Measurements from ENCODE around the gene SPRY4. TPM values are rescaled to one million over a fixed set of nuclear protein-coding genes. Genes with fewer than 3 reads are reported as not detected.

The SPRY4 gene
- total RNA-seq, 4 donors from 2014 or later: 15.4 to 29.0 (median 24.5) TPM

GRCh38 chr5:142292249-142292648 lies 32.6 kb downstream of the SPRY4 start:
- no peak for DNase-seq (ENCODE audit: extremely low spot score)
- intact Hi-C loops (cut with DNase I): no loop called here
- H3K36me3 ChIP-seq: no peaks in the 10 kb centered on the region
- no peaks in the 10 kb centered on the region for H3K9me3 ChIP-seq
- no peak for TF ChIP-seq CTCF (IDR thresholded peaks at IDR 0.05)
- peaks cover 19 to 27% (median 26%) of the 10 kb centered on the region in 4 donors for H3K4me1 ChIP-seq
- H3K27me3 ChIP-seq: no peaks in the 10 kb centered on the region
- H3K27ac ChIP-seq (replicated peaks in 1 of 4): no peak overlapping the region
- no peak overlapping the region for H3K4me3 ChIP-seq
- 92% methylated on average over 5 of the region's 5 CpGs for WGBS

- Histone ChIP-seq H3K36me3 (no peaks in the 10 kb centered on the region), H3K4me1 (peaks cover 6 to 16% (median 12%) of the 10 kb centered on the region in 4 donors), H3K4me3 (no peak overlapping the region), H3K27me3 (no peaks in the 10 kb centered on the region), H3K27ac (replicated peaks in 1 of 4) (no peak overlapping the region), H3K9me3 (no peaks in the 10 kb centered on the region)
- intact Hi-C loops (cut with DNase I): no loop called here
- TF ChIP-seq CTCF (IDR thresholded peaks at IDR 0.05) (no peak), POLR2A (IDR thresholded peaks at IDR 0.05; ENCODE audit: low read depth) (no peak), EP300 (IDR thresholded peaks at IDR 0.05) (no peak), POLR2AphosphoS5 (IDR thresholded peaks at IDR 0.05) (no peak)
- WGBS: 77% methylated on average over 4 of the region's 5 CpGs
- no peak for DNase-seq (ENCODE audit: extremely low spot score)
Measured at GRCh38 chr5:142290577-142291299, 34.1 kb downstream of the SPRY4 start.

GRCh38 chr5:142289708-142290576 lies 34.9 kb downstream of the SPRY4 start:
- Histone ChIP-seq H3K4me3 (no peak overlapping the region), H3K9me3 (no peaks in the 10 kb centered on the region), H3K4me1 (peaks cover 1 to 10% (median 8%) of the 10 kb centered on the region in 4 donors), H3K36me3 (no peaks in the 10 kb centered on the region), H3K27ac (replicated peaks in 1 of 4) (no peak overlapping the region), H3K27me3 (no peaks in the 10 kb centered on the region)
- intact Hi-C loops (cut with DNase I): no loop called here
- no peak for TF ChIP-seq EP300 (IDR thresholded peaks at IDR 0.05)
- TF ChIP-seq CTCF (IDR thresholded peaks at IDR 0.05): no peak
- no peak for TF ChIP-seq POLR2A (IDR thresholded peaks at IDR 0.05; ENCODE audit: low read depth)
- TF ChIP-seq POLR2AphosphoS5 (IDR thresholded peaks at IDR 0.05): no peak
- no peak for DNase-seq (ENCODE audit: extremely low spot score)
- 88% methylated on average over 11 of the region's 11 CpGs for WGBS

GRCh38 chr5:142287973-142288313 lies 36.9 kb downstream of the SPRY4 start:
- H3K4me1 ChIP-seq: peaks cover 0 to 10% (median 7%) of the 10 kb centered on the region in 4 donors
- WGBS: 95% methylated on average over 5 of the region's 5 CpGs

More at GRCh38 chr5:142287973-142288313, 36.9 kb downstream of the SPRY4 start:
- Histone ChIP-seq H3K4me3 (no peak overlapping the region), H3K27ac (replicated peaks in 1 of 4) (no peak overlapping the region), H3K27me3 (no peaks in the 10 kb centered on the region), H3K9me3 (no peaks in the 10 kb centered on the region), H3K36me3 (no peaks in the 10 kb centered on the region)
- TF ChIP-seq POLR2AphosphoS5 (IDR thresholded peaks at IDR 0.05) (no peak), CTCF (IDR thresholded peaks at IDR 0.05) (no peak), EP300 (IDR thresholded peaks at IDR 0.05) (no peak)
- no peak for DNase-seq (ENCODE audit: extremely low spot score)
- intact Hi-C loops (cut with DNase I): no loop called here

Measured in esophagus muscularis mucosa (tissue), 4 donors.